Measurements from ENCODE around the gene EPB41L5.
A peak's percentile ranks its signal among the peaks of the same experiment; 100 is the strongest.
"Not testable (repeated sequence)": the region's sequence is repeated elsewhere in the genome, so short reads cannot be mapped to it uniquely, and the experiment has no call there.

The EPB41L5 gene

DNA sequence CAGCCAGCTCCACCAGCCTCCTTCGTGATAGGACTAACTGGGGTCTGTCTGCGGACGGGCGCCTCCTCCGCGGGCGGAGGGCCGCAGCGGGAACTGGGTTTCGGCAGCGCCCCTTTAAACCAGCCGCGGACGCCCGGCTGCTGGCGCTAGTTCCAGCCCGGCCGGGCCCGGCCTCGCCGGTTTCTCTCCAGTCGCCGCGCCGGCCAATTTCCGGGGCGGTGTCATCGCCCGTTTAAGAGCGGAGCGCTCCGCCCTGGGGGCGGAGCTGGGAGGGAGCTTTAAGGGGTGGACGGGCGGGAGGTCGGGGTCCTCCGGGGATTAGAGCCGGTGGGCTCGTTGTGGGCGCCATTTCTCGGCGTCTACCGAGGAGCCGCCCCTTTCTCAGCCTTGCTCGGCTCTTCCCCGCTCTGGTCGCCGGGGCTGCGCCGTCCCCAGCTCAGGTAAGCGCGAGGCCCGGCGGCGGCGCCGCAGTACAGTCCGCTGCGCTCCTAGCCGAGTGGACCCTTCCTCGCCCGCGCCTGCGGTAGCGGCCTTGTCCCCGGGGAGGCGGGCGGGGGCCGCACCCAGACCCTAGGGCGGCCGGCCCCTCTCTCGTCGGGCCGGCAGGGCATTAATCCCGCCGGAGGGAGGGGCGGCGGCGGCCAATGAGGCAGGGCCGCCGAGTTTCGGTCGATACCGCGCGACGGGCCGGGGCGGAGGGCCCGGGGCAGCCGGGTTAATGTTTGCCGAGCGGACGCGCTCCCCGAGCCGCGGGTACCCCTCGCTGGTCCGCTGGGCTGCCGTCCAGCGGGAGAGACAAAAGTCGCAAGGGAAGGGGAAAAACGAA, at the start of gene EPB41L5:
EPB41L5 (plus strand) TSS at position 307 of the 826 bp plus-strand sequence. CDS start 6,008 bp downstream, outside the sequence.
- DNase-seq: peak; percentile 67

DNA sequence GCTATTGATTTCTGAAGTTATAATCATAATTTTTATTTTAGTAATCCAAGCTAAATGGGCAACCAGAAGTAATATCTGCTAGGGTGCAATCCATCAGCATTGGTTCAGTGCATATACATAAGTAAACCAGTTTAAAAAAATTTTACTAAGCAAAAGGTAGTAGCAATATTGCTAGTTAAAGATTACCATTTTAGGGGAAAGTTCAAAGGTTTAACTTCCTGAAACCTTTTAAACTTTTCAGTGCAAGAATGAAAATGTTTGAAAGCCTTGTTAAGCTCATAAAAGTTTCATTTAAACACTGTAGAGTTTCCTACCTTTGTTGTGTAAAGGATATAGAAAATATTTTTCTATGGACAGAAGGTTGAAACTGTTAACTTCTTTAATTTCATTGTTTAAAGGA, 31.0 kb upstream of the EPB41L5 start:
- no peak for DNase-seq

DNA sequence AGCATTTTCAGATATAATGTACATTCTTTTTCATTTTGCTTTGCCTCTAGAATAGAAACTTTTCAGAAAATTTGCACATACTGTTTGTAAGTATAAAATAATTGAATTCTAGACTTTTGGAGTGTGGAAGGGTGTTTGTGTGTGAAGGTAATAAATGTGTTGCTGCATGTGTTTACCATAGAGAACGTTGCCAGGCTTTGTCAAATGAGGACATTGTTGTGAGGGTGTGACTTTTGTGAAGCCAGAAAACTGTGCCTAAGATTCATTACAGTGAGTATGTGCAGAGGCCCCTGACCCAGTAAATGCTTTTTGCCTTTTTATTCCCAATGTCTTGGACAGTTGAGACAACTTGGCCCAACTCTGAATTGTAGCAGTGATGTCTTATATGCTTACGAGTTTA, 30.4 kb upstream of the EPB41L5 start:
- DNase-seq: no peak

DNA sequence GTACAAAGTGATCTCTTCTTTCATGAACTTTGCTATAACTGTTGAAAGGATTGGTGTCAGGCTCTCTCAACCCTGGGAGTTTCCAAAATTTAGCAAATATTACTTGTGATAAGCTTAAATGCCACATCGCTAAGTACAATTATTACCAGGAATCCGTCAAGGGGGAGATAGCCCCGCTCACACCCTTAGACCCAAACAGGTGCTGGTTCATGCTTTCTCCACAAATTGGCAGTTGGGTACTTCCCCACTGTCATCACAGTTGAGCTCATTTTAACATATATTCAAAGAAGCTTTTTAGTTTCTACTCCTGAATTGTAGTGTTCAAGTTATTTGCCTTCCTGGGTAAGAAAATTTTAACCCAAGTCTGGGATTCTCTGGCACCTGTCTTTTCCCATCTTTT, 29.8 kb upstream of the EPB41L5 start:
- DNase-seq: no peak

DNA sequence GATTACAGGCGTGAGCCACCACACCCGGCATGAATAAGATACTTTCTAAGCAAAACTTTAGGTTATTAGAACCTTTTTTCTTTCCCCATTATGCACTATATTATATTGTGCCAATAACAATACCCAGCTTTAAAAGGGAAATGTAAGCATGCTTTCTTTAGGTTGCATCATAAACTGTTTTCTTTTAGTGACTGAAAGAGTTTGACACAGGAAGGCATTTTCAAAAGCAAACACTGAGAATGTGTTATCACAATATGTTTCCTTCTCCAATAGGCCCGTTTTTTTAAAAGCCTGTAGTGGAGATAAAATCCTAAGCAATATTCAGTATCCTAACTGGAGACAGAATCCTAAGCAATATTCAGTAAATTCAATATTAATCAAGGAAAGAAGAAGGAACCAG, 16.7 kb upstream of the EPB41L5 start:
- no peak for DNase-seq

DNA sequence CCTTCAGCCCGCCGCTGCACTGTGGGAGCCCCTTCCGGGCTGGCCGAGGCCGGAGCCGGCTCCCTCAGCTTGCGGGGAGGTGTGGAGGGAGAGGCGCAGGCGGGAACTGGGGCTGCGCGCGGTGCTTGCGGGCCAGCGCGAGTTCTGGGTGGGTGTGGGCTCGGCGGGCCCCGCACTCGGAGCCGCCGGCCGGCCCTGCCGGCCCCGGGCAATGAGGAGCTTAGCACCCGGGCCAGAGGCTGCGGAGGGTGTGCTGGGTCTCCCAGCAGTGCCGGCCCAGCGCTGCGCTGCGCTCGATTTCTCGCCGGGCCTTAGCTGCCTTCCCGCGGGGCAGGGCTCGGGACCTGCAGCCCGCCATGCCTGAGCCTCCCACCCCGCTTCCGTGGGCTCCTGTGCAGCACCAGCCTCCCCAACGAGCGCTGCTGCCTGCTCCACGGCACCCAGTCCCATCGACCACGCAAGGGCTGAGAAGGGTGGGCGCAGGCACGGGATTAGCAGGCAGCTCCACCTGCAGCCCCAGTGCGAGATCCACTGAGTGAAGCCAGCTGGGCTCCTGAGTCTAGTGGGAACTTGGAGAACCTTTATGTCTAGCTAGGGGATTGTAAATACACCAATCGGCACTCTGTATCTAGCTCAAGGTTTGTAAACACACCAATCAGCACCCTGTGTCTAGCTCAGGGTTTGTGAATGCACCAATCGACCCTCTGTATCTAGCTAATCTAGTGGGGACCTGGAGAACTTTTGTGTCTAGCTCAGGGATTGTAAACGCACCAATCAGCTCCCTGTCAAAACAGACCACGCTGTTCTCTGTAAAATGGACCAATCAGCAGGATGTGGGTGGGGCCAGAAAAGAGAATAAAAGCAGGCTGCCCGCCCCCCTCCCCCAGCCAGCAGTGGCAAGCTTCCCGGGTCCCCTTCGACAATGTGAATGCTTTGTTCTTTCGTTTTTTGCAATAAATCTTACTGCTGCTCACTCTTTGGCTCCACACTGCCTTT, 15.7 kb upstream of the EPB41L5 start:
- not testable (repeated sequence) for DNase-seq

DNA sequence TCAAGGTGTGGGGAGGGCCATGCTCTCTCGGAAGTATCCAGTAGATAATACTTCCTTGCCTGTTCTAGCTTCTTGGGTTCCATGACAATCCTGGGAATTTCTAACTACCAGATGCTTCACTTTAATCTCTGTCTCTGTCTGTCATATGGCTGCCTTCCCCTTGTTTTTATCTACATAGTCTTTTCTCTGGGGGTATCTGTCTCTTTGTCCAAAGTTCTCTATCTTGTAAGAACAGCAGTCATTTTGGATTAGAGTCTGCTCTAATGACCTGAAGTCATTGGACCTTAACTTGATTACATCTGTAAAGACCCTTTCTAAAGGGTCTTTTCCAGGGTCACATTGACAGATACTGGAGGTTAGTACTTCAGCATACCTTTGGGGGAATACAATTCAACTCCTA, 11.4 kb upstream of the EPB41L5 start:
- no peak for DNase-seq

DNA sequence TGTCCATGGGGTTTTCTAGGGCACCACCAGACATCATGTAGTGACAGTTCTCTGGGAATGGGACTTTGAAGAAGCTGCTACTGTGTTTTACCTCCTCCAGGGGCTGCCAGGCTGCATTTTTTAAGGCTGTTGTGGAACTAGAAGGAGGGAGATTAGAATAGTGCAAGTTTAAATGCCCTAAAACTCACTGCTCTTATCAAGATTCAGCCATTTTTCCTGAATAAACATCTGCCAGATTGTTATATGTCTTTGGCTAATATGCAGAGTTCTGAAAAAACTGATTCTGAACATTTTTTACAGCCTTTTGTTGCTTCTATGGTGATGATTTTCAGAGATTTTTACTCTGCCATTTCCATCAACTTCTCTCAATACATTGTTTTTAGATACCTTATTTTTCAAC, 8.6 kb upstream of the EPB41L5 start:
- no peak for DNase-seq

DNA sequence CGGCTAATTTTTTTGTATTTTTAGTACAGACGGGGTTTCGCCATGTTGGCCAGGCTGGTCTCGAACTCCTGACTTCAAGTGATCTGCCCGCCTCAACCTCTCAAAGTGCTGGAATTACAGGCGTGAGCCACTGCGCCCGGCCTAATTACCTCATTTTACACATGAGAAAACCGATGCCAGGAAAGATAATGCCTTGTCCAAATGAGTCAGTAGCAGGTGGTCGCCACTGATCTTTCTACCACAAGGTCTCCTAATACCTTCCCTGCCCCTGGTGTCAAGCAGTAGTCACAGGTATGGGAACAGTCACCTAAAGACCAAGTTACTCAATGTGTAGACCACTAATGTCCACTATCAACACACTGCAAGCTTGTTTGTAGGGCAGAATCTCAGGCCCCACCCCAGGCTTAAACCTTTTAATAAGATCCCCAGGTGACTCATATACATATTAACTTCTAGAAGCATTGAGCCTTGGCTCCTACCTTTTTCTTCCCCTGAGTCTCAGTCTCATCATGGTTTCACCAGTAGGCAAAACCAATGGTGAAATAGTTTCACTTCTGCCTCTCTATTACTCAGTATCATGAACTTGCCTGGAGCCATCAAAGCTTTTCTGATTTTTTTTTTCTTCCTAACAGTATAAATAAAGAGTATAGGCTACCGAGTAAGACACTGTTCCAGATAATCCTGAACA, 6.9 kb upstream of the EPB41L5 start:
- no peak for DNase-seq

DNA sequence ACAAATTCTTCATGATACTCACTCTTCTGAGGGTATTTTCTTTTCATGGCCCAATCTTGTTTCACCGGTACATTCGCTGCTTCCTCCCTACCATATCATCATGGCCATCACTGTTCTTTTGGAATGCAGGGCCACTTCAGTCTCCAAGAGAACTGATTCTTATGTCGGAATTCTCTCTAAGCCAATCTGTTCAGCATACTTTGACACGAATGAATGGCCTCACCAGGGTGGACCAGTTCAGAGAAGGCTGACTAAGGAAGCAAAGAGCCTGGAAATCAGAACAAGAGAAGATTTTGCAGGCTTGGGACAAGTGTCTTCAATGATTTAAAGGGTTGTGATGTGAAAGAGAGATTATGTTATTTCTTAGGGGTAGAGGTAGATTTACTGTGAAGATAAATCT, 5.0 kb upstream of the EPB41L5 start:
- no peak for DNase-seq

DNA sequence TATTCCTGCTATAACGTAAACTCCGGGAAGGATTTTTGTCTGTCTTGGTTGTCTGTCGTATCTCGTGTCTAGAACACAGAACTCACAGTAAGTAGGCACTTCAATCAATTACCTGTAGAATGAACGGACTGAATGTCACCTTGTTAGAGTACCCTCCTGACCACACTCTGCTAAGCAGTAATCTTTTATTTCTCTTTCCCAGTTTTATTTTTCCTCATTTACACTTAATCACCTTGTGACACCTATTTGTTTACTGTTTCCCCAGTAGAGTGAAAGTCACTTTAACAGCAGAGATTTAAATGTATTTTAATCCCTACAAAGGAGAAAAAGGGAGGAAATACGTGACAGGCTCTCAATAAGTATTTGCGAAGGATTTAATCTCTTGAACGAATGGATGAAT, 514 bp upstream of the EPB41L5 start:
- no peak for DNase-seq

DNA sequence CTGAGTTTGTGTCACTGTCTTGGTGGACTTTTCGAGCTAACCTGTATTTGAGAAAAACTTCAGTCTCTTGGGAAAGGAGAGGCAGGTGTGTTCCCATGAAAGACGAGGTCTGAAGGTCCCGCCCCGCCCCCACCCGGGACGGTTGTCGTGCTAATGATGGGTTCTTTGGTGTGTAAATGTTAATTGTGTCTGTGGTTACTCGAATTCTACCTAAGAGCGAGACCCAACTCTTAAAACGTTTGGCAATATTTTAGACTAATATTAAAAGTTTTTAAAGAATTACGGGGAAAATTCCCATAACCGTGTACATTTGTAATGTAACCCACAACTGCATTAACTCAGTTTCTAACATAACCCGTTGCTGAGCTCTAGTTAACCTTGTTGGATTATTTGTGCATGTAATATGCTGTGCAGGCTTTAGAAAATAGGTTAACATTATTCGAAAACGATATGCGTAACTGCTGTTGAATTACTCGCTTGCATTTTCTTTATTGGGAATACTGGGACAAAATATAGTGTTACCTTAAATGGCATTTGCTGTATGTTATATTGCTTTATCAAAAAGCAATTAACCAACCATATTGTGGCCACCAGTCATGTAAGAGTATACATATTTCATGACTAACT, 833 bp downstream of the EPB41L5 start:
- DNase-seq: no peak

DNA sequence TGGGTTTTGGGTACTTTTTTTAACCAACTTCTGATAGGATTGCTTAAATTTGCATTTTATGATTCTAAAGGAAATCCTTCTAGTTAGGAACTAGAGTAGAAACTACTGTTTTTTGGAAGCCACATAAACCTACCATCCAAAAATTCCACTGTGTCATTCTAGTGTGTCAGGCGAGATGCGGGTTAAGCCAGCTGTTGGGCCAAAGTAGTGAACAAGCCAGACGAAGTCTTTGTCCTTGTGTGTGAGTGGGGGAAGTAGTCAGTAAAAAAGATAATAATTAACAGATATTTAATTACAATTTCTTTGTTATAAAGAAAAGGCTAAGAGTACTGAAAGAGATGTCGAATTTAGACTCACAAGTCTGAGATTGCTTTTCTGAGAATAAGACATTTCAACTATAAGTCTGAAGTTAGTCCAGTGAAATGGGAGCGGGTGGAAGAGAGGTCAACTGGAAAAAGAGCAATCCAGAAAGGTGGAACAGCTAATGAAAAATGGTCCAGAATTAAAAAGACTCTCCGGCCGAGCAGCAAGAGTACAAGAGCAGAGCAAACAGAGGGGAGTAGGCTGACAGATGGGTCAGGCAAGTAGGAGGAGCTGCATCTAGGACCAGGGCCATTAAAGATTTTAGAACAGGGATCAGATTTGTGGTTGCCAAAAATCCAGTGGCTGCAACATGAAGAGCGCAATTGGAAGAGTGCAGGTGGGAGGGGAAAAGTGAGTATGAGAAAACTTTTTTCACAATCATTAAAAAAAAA, 1.5 kb downstream of the EPB41L5 start:
- DNase-seq: no peak

DNA sequence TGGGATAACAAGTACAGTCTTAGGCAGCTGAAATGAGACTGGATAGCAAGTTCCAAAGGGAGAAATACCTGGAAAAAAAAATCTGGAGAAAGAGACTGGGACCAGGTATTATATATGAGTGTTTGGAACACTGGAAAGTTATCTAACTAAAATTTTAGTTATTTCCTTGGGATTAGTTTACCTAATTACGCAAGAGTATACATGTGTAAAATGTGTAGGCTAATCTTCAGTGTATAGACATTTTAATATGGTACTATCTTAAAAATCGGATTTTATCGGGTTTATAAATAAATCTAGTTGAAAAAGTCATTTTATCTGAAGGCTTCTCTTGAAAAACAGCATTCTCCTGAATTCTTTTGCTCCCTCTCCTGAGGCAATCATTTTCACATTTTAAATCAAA, 3.9 kb downstream of the EPB41L5 start:
- no peak for DNase-seq

DNA sequence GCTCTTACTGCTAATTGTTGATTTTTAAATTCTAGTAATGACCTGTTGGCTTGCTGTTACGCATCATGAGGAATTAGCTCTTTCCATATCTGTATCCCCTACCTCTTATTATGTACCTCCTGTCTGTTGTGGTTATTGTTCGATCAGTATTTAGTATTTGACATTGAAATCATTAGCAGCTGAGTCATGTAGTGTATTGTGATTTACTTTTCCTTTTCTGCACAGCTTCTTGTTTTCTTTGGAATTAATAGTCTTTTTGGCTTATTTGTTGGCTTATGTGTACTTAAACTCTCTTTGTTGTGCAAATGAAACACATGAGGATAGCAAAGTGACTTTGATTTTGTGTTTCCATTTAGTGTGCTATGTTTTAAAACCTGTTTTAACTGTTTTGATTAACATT, 4.3 kb downstream of the EPB41L5 start:
- DNase-seq: no peak

DNA sequence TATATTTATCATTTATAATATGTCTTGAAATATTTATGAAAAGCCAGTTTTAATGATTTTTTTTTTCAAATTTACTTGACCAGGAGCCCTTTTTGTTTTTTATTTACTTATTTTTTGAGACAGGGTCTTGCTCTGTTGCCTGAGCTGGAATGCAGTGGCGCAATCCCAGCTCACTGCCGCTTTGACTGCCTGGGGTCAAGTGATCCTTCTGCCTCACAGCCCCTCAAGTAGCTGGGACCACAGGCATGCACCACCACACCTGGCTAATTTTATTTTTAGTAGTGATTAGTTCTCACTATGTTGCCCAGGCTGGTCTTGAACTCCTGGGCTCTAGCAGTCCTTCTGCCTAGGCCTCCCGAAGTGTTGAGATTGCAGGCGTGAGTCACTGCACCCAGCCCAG, 5.7 kb downstream of the EPB41L5 start:
- DNase-seq: no peak

DNA sequence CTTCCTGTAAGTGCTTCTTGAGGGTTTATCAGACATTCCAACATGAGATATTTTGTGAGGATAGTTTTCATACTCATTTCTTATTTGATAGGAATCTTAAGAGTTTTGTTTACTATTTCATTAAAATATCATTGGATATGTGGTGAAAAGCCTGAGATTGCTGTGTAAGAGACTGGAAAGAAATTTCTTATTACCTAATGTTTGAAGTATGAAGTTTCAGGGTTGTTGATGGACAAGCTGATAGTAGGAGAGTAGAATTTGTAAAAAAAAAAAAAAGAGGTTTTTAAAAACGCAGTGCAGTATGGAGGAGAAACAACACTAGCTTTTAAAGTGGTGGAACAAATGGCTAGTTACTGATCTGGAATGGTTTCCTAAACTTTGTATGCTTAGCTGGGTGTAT, 7.7 kb downstream of the EPB41L5 start:
- no peak for DNase-seq

DNA sequence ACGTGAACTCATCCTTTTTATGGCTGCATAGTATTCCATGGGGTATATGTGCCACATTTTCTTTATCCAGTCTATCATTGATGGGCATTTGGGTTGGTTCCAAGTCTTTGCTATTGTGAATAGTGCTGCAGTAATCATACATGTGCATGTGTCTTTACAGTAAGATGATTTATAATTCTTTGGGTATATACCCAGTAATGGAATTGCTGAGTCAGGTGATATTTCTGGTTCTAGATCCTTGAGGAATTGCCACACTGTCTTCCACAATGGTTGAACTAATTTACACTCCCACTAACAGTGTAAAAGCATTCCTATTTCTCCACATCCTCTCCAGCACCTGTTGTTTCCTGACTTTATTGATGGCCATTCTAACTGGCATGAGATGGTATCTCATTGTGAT, 9.6 kb downstream of the EPB41L5 start:
- not testable (repeated sequence) for DNase-seq

DNA sequence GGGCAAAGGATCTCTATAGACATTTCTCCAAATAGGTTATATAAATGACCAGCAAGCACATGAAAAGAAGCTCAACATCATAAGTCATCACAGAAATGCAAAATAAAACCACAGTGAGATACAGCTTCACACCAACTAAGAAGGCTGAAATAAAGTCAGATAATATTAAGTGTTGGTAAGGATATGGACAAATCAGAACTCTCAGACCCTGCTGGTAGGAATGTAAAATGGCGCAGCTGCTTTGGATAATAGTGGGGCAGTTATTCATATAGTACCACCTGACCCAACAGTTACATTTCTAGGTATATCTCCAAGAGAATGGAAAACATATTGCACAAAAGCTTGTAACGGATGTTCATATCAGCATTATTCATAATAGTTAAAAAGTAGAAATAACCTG, 14.0 kb downstream of the EPB41L5 start:
- no peak for DNase-seq

DNA sequence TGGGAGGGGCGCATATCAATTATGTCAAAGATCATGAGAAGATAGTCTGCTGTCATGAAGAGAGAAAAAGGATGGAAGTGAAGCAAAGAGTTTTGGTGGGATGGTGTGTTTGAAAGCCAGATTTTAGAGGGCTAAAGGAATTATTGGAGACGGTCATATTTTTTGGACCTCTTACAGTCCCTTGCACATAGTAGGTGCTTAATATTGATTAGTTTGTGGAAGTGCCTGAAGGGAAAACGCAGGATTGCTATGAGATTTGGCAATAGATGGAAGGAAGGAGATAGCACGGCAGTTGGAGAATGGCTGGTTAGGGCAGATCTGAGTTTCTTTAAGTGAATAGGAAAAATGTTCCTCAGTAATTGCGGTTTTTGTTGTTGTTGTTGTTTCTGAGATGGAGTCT, 15.9 kb downstream of the EPB41L5 start:
- DNase-seq: no peak

DNA sequence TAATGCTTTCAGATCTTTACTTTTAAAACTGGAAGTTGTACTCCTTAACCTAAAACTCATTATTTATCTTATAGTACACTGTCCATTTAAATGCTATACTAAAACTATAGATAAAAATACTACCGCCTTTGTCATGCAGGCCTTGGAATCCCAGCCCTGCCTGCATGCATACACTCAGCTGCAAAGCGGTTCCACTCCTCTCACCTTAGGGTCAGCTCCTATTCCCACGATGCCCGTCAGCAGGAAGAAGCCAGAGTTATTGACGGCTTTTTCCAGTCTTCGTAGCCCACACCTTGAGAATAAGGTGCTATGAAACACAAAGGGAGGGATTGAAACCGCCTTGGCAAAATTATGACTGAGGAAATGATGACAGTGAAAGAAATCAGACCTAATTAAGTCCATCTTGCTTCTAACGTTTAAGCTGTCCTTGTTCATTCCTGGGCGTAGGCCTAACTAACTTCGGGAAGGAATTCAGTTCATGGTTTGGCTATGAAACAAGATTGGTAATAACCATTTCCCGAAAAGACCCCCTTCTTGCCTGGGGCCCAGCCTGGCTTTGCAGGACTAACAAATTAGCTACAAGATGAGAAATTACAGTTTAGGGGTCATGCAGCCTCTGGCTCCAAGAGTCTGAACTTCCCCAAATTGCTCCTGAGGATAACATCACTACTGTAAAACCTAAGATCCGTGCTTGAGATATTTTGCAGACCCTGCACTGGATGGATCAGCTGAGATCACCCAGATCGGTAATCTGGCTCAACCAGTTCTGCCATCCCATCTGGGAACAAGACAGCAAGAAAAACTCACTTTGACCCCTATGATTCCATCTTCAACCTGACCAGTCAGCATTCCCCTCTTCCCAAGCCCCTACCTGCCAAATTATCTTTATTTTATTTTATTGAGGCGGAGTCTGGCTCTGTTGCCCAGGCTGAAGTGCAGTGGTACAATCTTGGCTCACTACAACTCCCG, 17.1 kb downstream of the EPB41L5 start:
- no peak for DNase-seq

Data from cortex of kidney (tissue), 1 donor.